ENCODE results near the gene PPFIBP1.
"Not testable (repeated sequence)": the region's sequence is repeated elsewhere in the genome, so short reads cannot be mapped to it uniquely, and the experiment has no call there.

The PPFIBP1 gene

GRCh38 chr12:27631365-27631764, 107.4 kb downstream of the PPFIBP1 start:
- Mint-ChIP-seq H3K9me3 (no peaks in the 10 kb centered on the region), H3K36me3 (ENCODE audit: low read depth) (peaks cover 21% of the 10 kb centered on the region), H3K27ac (no peak overlapping the region), H3K4me3 (no peak overlapping the region), H3K27me3 (ENCODE audit: low read depth, poor library complexity) (no peaks in the 10 kb centered on the region), H3K4me1 (no peaks in the 10 kb centered on the region)
- no peak for TF ChIP-seq CTCF (IDR thresholded peaks at IDR 0.05)
- DNase-seq: no peak

GRCh38 chr12:27631813-27632491, 107.9 kb downstream of the PPFIBP1 start:
- Mint-ChIP-seq H3K27ac (no peak overlapping the region), H3K4me3 (no peak overlapping the region), H3K9me3 (no peaks in the 10 kb centered on the region), H3K4me1 (no peaks in the 10 kb centered on the region), H3K36me3 (ENCODE audit: low read depth) (peaks cover 21% of the 10 kb centered on the region), H3K27me3 (ENCODE audit: low read depth, poor library complexity) (no peaks in the 10 kb centered on the region)
- TF ChIP-seq CTCF (IDR thresholded peaks at IDR 0.05): no peak
- no peak for DNase-seq

GRCh38 chr12:27635349-27635972, 111.5 kb downstream of the PPFIBP1 start:
- Mint-ChIP-seq H3K36me3 (ENCODE audit: low read depth) (peaks cover 21% of the 10 kb centered on the region), H3K4me3 (no peak overlapping the region), H3K4me1 (peaks cover 10% of the 10 kb centered on the region), H3K27ac (no peak overlapping the region), H3K27me3 (ENCODE audit: low read depth, poor library complexity) (no peaks in the 10 kb centered on the region), H3K9me3 (no peaks in the 10 kb centered on the region)
- TF ChIP-seq CTCF (IDR thresholded peaks at IDR 0.05): peak; percentile 53
- DNase-seq: no peak

- H3K9me3 Mint-ChIP-seq; H3K27me3 Mint-ChIP-seq (ENCODE audit: low read depth, poor library complexity); H3K27ac Mint-ChIP-seq; H3K4me1 Mint-ChIP-seq; DNase-seq; H3K4me3 Mint-ChIP-seq: not testable (repeated sequence)
- peaks cover 21% of the 10 kb centered on the region for H3K36me3 Mint-ChIP-seq (ENCODE audit: low read depth)
Measured at GRCh38 chr12:27636569-27636968, 112.6 kb downstream of the PPFIBP1 start.

- TF ChIP-seq CTCF (IDR thresholded peaks at IDR 0.05): no peak
- Mint-ChIP-seq H3K9me3 (no peaks in the 10 kb centered on the region), H3K27me3 (ENCODE audit: low read depth, poor library complexity) (no peaks in the 10 kb centered on the region), H3K36me3 (ENCODE audit: low read depth) (peaks cover 25% of the 10 kb centered on the region), H3K4me3 (no peak overlapping the region), H3K4me1 (peaks cover 10% of the 10 kb centered on the region), H3K27ac (no peak overlapping the region)
- DNase-seq: no peak
Measured at GRCh38 chr12:27637524-27637923, 113.5 kb downstream of the PPFIBP1 start.

- H3K4me1 Mint-ChIP-seq: peaks cover 10% of the 10 kb centered on the region
- no peaks in the 10 kb centered on the region for H3K27me3 Mint-ChIP-seq (ENCODE audit: low read depth, poor library complexity)
- no peak for DNase-seq
- H3K9me3 Mint-ChIP-seq: no peaks in the 10 kb centered on the region
- H3K36me3 Mint-ChIP-seq (ENCODE audit: low read depth): peaks cover 15% of the 10 kb centered on the region
- no peak for TF ChIP-seq CTCF (IDR thresholded peaks at IDR 0.05)
- H3K4me3 Mint-ChIP-seq: no peak overlapping the region
- H3K27ac Mint-ChIP-seq: no peak overlapping the region
Measured at GRCh38 chr12:27639265-27639664, 115.3 kb downstream of the PPFIBP1 start.

GRCh38 chr12:27640566-27641200, 116.7 kb downstream of the PPFIBP1 start:
- DNase-seq; H3K4me1 Mint-ChIP-seq; H3K36me3 Mint-ChIP-seq (ENCODE audit: low read depth); H3K27ac Mint-ChIP-seq; H3K4me3 Mint-ChIP-seq; H3K27me3 Mint-ChIP-seq (ENCODE audit: low read depth, poor library complexity); H3K9me3 Mint-ChIP-seq: not testable (repeated sequence)

GRCh38 chr12:27642361-27642760, 118.4 kb downstream of the PPFIBP1 start:
- not testable (repeated sequence) for H3K4me3 Mint-ChIP-seq; H3K27me3 Mint-ChIP-seq (ENCODE audit: low read depth, poor library complexity); H3K9me3 Mint-ChIP-seq; DNase-seq; H3K27ac Mint-ChIP-seq; H3K4me1 Mint-ChIP-seq
- H3K36me3 Mint-ChIP-seq (ENCODE audit: low read depth): peaks cover 21% of the 10 kb centered on the region

GRCh38 chr12:27642892-27643291, 118.9 kb downstream of the PPFIBP1 start:
- not testable (repeated sequence) for H3K9me3 Mint-ChIP-seq; H3K27me3 Mint-ChIP-seq (ENCODE audit: low read depth, poor library complexity); H3K4me3 Mint-ChIP-seq; DNase-seq; H3K27ac Mint-ChIP-seq; H3K4me1 Mint-ChIP-seq
- peaks cover 25% of the 10 kb centered on the region for H3K36me3 Mint-ChIP-seq (ENCODE audit: low read depth)
